IPS-11a (cell line): ENCODE data around the gene PPP2R3B.
"Not testable (repeated sequence)": the region's sequence is repeated elsewhere in the genome, so short reads cannot be mapped to it uniquely, and the experiment has no call there.

Source experiments
- H3K4me3 ChIP-seq: one replicate; pipeline ENCODE4 v1.5.1; 2013; ENCODE audit warnings: low read depth, low read length, control low read depth

PPP2R3B gene

GRCh38 chrX:404656-405055, 17.9 kb upstream of the PPP2R3B start:
- no peak overlapping the region for H3K4me3 ChIP-seq

GRCh38 chrX:402857-403256, 16.1 kb upstream of the PPP2R3B start:
- H3K4me3 ChIP-seq = no peak overlapping the region

GRCh38 chrX:400258-400657, 13.6 kb upstream of the PPP2R3B start:
- no peak overlapping the region for H3K4me3 ChIP-seq

- H3K4me3 ChIP-seq = no peak overlapping the region
Observed at GRCh38 chrX:397575-397974, 10.9 kb upstream of the PPP2R3B start.

- no peak overlapping the region for H3K4me3 ChIP-seq
Observed at GRCh38 chrX:394830-395229, 8.1 kb upstream of the PPP2R3B start.

- H3K4me3 ChIP-seq = no peak overlapping the region
Observed at GRCh38 chrX:392575-392846, 5.8 kb upstream of the PPP2R3B start.

GRCh38 chrX:391717-392574, 5.2 kb upstream of the PPP2R3B start:
- no peak overlapping the region for H3K4me3 ChIP-seq

- no peak overlapping the region for H3K4me3 ChIP-seq
Observed at GRCh38 chrX:390459-390858, 3.8 kb upstream of the PPP2R3B start.

GRCh38 chrX:389021-389441, 2.3 kb upstream of the PPP2R3B start:
- no peak overlapping the region for H3K4me3 ChIP-seq

- peak overlapping the region; percentile 76 for H3K4me3 ChIP-seq
Observed at GRCh38 chrX:387729-388128, 1.0 kb upstream of the PPP2R3B start.

GRCh38 chrX:386239-386767, 404 bp downstream of the PPP2R3B start:
- peak overlapping the region; percentile 76 for H3K4me3 ChIP-seq

GRCh38 chrX:385736-386135, 971 bp downstream of the PPP2R3B start:
- not testable (repeated sequence) for H3K4me3 ChIP-seq

GRCh38 chrX:384861-385260, 1.8 kb downstream of the PPP2R3B start:
- no peak overlapping the region for H3K4me3 ChIP-seq

- no peak overlapping the region for H3K4me3 ChIP-seq
Observed at GRCh38 chrX:378443-378842, 8.3 kb downstream of the PPP2R3B start.

- not testable (repeated sequence) for H3K4me3 ChIP-seq
Observed at GRCh38 chrX:376206-376605, 10.5 kb downstream of the PPP2R3B start.

- no peak overlapping the region for H3K4me3 ChIP-seq
Observed at GRCh38 chrX:375181-376036, 11.3 kb downstream of the PPP2R3B start.

- H3K4me3 ChIP-seq = peak overlapping the region; percentile 58
Observed at GRCh38 chrX:374596-374995, 12.1 kb downstream of the PPP2R3B start.

- peak overlapping the region; percentile 58 for H3K4me3 ChIP-seq
Observed at GRCh38 chrX:373641-374471, 12.9 kb downstream of the PPP2R3B start.

GRCh38 chrX:372856-373640, 13.7 kb downstream of the PPP2R3B start:
- peak overlapping the region; percentile 54 for H3K4me3 ChIP-seq

- H3K4me3 ChIP-seq = no peak overlapping the region
Observed at GRCh38 chrX:371907-372306, 14.8 kb downstream of the PPP2R3B start.
